Mucosa of descending colon (tissue), 3 donors: Measurements from ENCODE around the gene TMEM204. TPM values are rescaled to one million over a fixed set of nuclear protein-coding genes. Genes with fewer than 3 reads are reported as not detected.
A peak's percentile ranks its signal among the peaks of the same experiment; 100 is the strongest.

ENCODE experiments used
- ATAC-seq: fragments of 200-7000 bp; cut with Tn5 transposase; one replicate; pipeline ENCODE4 v1.9.1; 2020; ENCODE audit warnings: mild to moderate bottlenecking, moderate library complexity
- DNase-seq, 3 donors: peaks; one replicate each; pipeline ENCODE4 v3.0.0-alpha.2; 2020
- H3K36me3 ChIP-seq: fragments of 200-600 bp; one replicate; pipeline ENCODE4 v1.8.0; 2021; ENCODE audit warnings: low read depth, mild to moderate bottlenecking
- H3K4me1 ChIP-seq: fragments of 200-600 bp; one replicate; pipeline ENCODE4 v1.8.0; 2021; ENCODE audit warnings: low read depth, mild to moderate bottlenecking
- H3K4me3 ChIP-seq: fragments of 200-600 bp; one replicate; pipeline ENCODE4 v1.8.0; 2021; ENCODE audit warnings: mild to moderate bottlenecking
- H3K9me3 ChIP-seq: fragments of 200-600 bp; one replicate; pipeline ENCODE4 v1.8.0; 2021; ENCODE audit warnings: mild to moderate bottlenecking
- intact Hi-C, 2 donors: fragments of 100-400 bp; cut with DNase I in 1 of 2; cut with micrococcal nuclease in 1 of 2; formaldehyde crosslinking; loops; one replicate each; pipeline versions ENCODE4 v1.11.0 to v1.11.1; 2022; cut with DNase I, micrococcal nuclease
- total RNA-seq, 3 donors: library from RNA; stranded (reverse); fragmentation: NEBNext Ultra II Directional in 2 of 3; extraction: Animal tissue kit (Norgen Biotek cat#: 25700) in 2 of 3; gene quantifications; one replicate each; pipeline versions ENCODE4 v1.2.1 to v1.2.4, GENCODE V29; 2021 to 2023
- TF ChIP-seq, protein P1 (sequence below): fragments of 200-600 bp; IDR thresholded peaks from one replicate; pipeline ENCODE4 v1.8.0; 2022; ENCODE audit warnings: antibody characterized with exemption, mild to moderate bottlenecking
- donor health status: DM: no; HTN: no; CAD: no; lungs with moderate emphysema.
- donor health status: DM: no; HTN: no; CAD: no.
- donor health status: DM: no; HTN: yes; CAD: no.

TMEM204 gene
- total RNA-seq, 3 donors from 2014 or later, result 3.4 to 10.3 (median 5.0) TPM

DNA sequence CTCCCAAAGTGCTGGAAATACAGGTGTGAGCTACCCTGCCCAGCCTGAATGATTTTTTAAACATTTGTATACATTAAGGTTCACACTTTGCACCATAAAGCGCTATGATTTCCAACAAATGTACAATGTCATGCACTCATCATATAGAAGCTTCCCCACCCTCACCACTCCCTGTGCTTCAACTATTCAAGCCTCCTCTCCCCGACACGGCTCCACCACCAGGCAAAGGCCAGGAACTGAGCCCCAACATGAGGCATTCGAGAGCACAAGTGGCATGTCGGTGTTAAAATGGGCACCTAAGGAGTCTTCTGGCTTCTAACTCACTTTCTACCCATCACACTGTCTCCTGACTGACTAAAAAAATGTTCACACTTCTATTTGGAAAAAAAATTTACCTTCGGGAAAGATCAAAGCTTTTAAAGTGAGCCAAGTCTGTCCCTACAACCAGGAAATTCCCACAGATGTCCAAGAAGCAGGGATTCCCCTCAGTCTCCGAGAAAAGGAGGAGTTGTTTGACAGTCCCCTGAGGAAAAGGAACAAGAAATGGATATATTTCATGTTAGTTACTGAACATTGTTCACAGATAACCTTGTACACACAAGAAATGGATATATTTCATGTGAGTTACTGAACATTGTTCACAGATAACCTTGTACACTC lies 37.7 kb downstream of the TMEM204 start:
- ATAC-seq, result peak; percentile 73
- no peak overlapping the region for H3K4me3 ChIP-seq
- peak in 1 of 3 donors; percentile 13 for DNase-seq
- no peaks in the 10 kb centered on the region for H3K4me1 ChIP-seq
- TF ChIP-seq, protein P1, sequence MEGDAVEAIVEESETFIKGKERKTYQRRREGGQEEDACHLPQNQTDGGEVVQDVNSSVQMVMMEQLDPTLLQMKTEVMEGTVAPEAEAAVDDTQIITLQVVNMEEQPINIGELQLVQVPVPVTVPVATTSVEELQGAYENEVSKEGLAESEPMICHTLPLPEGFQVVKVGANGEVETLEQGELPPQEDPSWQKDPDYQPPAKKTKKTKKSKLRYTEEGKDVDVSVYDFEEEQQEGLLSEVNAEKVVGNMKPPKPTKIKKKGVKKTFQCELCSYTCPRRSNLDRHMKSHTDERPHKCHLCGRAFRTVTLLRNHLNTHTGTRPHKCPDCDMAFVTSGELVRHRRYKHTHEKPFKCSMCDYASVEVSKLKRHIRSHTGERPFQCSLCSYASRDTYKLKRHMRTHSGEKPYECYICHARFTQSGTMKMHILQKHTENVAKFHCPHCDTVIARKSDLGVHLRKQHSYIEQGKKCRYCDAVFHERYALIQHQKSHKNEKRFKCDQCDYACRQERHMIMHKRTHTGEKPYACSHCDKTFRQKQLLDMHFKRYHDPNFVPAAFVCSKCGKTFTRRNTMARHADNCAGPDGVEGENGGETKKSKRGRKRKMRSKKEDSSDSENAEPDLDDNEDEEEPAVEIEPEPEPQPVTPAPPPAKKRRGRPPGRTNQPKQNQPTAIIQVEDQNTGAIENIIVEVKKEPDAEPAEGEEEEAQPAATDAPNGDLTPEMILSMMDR, result no peak
- intact Hi-C loops, result no loop called here
- no peaks in the 10 kb centered on the region for H3K36me3 ChIP-seq
- H3K9me3 ChIP-seq, result no peaks in the 10 kb centered on the region

DNA sequence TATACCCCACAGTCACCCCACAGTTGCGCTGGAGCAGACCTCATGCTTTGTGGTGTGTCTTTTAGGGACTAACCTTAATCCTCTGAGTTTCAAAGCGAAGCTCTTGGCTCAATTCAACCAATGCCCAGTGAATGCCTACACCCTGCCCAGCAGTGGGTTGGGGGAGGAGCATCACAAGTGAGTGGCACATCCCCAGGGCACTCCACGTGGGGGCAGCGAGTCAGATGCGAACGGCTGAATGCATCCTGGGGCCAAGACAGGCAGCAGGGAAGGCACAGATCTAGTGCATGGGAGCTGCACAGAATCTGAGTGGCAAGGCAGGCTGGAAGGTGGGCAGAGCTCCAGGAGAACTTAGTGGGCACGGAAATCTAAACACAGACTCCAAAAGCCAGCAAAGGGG lies 39.2 kb downstream of the TMEM204 start:
- H3K36me3 ChIP-seq, result no peaks in the 10 kb centered on the region
- ATAC-seq (no peak), DNase-seq (no peak)
- H3K4me3 ChIP-seq, result no peak overlapping the region
- no peaks in the 10 kb centered on the region for H3K4me1 ChIP-seq
- TF ChIP-seq, protein P1, result no peak
- intact Hi-C loops, result no loop called here
- no peaks in the 10 kb centered on the region for H3K9me3 ChIP-seq

DNA sequence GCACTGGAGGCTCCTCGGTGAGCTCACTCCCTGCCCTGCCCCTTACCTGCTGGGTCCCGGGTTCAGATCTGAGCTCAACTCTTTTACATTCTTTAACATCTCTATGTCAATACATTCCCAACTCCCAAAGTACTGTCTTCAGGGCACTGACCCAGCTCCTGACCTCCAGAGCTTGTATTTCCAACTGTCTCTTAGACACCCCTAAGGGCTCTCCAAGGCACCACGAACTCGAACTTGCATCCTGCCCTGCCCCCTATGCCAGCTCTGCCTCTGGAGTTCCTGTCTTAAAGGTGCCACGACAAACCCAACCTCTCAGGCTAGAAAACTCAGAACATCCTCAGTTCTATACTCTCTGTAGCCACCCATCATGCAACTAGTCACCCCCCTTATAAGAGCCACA lies 39.8 kb downstream of the TMEM204 start:
- ATAC-seq, result no peak
- DNase-seq, result no peak
- TF ChIP-seq, protein P1, result no peak
- Histone ChIP-seq H3K9me3 (no peaks in the 10 kb centered on the region), H3K4me3 (no peak overlapping the region), H3K36me3 (no peaks in the 10 kb centered on the region), H3K4me1 (no peaks in the 10 kb centered on the region)
- intact Hi-C loops, result no loop called here

DNA sequence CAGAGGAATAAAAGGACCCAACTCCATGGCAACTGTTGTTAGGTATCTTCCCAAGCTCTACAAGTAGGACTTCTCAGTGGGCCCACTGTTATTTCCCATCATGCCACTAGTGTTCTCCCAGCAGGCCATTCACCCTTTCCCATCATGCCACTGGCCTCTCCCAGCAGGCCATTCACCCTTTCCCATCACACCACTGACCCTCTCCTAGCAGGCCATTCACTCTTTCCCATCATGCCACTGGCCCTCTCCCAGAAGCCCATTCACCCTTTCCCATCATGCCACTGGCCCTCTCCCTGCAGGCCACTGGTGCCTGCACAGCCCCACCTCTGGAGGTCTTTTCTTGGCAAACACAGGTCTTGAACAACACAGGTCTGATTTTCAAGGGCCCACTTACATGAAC lies 42.1 kb downstream of the TMEM204 start:
- no peak for ATAC-seq
- DNase-seq, result no peak
- H3K9me3 ChIP-seq, result no peaks in the 10 kb centered on the region
- no peaks in the 10 kb centered on the region for H3K4me1 ChIP-seq
- TF ChIP-seq, protein P1, result no peak
- no peak overlapping the region for H3K4me3 ChIP-seq
- intact Hi-C loops, result no loop called here
- H3K36me3 ChIP-seq, result no peaks in the 10 kb centered on the region

DNA sequence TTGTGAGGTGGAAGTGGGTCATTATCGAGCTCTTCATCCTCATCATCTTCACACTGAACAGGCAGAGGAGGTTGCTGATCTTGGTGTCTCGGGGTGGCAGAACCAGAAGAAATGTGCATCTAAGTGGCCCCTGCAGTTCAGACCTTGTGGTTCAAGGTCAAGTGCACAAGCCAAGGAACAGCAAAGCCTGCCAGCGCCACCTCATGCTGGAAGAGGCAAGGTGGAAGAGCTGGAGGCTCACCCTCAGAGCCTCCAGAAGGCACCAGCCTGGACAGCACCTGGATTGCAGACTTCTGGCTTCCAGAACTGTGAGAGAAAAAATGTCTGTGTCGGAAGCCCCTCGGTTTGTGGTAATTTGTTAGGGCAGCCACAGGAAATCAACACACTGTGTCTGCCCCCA lies 45.7 kb downstream of the TMEM204 start:
- TF ChIP-seq, protein P1, result no peak
- ATAC-seq, result no peak
- no peaks in the 10 kb centered on the region for H3K36me3 ChIP-seq

DNA sequence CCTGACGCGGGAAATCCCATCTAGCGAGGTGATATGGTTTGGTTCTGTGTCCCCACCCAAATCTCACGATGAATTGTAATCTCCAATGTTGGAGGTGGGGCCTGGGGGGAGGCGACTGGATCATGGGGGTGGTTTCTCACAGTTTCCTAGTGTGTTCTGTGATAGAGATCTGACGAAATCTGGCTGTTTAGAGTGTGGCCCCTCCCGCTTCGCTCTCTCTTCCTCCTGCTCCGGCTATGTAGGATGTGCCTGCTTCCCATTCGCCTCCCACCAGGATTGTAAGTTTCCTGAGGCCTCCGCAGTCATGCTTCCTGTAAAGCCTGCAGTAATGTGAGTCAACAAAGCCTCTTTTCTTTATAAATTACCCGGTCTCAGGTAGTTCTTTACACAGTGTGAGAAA lies 46.8 kb downstream of the TMEM204 start:
- intact Hi-C loops, result no loop called here
- DNase-seq, result peak in 1 of 3 donors; percentile 14
- Histone ChIP-seq H3K4me3 (no peak overlapping the region), H3K4me1 (no peaks in the 10 kb centered on the region), H3K9me3 (no peaks in the 10 kb centered on the region), H3K36me3 (no peaks in the 10 kb centered on the region)
- peak; percentile 62 for ATAC-seq
- TF ChIP-seq, protein P1, result no peak

More for the DNA sequence above, 45.7 kb downstream of the TMEM204 start:
- Histone ChIP-seq H3K9me3 (no peaks in the 10 kb centered on the region), H3K4me1 (no peaks in the 10 kb centered on the region), H3K4me3 (no peak overlapping the region)
- intact Hi-C loops, result no loop called here
- DNase-seq, result no peak
